CD4-positive, alpha-beta T cell treated with Interleukin-15 for 1 hour (primary cell): ENCODE data around the gene SPEM3.

ENCODE experiments used
- DNase-seq: peaks from one replicate; pipeline ENCODE4 v3.0.0-alpha.2; 2020

The SPEM3 gene

DNA sequence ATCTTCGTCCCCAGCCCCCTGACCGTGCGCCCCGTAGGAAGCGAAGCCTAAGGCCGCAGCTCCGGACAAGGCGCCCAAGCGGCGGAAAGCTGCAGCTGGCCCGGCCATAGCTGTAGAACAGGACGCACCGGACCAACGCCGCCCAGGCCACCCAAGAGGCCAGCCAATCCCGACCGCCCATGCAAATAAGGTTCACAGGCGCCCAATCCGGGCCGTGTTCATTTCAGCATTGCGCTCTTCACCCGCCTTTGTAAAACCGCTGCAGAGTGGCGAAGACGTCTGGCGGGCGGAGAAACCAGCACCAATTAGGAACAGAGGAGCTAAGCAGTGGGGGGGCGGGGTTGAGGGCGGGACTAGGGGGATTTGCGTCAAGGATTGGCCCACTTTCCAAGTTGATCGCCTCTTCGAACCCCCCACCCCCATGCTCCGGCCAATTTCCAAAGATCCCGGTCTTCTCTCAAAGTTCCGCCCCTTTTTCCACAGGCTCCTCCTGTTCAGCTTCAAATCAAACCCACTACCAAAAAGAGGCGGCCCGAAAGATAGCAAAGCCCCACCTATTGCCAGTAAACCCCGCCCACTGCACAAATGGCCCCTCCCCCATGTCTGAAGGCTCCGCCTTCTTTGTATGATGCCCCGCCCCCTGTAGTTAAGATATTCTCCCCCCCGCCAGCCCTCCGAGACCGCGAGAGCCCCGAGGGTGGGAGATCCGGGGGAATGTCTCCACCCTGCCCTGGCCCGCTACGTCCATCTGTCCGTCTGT lies 24.5 kb upstream of the SPEM3 start, which contains the start of gene TMEM256:
Gene TMEM256 (minus strand): TSS at position 121 of the 760 bp plus-strand sequence. CDS start 13 bp downstream, at position 108.
- DNase-seq = peak; percentile 97

DNA sequence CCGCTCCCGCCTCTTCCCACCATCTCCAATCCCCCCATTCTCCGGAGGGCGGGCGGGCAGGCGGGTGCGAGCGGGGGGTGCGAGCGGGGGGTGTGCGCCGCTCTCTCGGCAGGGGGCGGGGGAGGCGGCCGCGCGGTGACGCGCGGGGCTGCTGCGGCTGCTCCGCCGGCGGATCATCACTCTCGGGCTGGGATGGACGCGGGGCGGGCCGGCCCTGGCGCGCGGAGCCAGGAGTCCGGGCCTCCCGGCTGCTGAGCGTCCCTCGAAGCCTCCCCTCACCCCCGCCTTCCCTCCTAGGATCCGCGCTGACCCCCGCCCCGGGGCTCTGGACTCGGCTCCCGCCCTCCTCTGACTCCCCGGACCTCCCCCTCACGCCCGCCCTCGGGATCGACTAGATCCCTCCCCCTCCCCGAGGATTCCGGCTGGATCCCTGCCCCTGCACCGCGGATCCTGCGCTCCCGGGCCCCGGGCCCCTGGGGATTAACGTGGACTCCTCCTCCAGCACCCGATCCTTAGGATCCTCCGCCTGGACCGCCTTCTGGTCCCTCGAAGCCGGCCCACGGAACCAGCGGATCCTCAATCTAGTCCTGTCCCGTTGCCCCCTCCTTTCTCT lies 23.8 kb upstream of the SPEM3 start:
- peak; percentile 75 for DNase-seq

DNA sequence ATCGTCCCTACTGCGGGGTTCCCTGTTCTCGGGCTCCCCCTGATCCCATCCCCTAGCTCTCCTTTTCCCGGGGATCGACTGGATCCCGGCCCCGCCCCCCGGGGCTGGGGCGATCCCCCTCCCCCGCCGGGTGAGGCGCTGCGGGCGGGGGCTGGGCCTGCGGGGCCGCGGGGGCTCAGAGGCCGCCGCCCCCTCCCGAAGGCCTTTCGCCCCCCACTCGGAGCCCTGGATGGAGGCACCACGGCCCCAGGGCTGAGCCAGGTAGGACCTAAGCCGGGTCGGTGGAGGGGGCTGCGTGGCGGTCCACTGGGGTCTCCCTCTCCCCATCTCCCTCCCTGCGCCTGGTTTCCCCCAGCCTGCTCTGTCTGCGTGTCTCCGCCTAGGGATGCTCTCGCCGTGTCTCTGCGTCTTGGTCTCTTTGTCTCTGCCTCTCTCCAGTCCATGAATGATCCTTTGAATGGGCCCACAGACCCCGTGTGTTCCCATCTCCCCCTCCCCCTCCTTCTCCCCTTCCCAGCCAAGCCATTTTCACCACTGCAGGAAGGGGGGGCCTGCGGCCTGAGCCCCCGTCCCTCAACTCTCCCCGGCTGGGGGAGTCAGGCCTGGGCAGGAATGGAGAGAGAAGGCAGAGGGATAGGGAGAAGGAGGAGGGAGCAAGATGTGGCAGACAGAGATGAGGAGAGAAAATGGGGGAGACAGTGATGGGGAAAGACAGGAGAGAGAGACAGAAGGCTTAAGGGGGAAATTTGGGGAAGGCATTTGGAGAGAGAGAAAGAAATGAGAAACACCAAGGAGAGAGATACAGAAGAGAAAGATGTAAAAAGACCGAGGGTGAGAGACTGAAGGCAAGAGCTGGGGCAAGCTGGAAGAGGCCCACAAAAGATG lies 23.1 kb upstream of the SPEM3 start:
- no peak for DNase-seq

GRCh38 chr17:7406235-7406825 lies 22.3 kb upstream of the SPEM3 start:
- DNase-seq = no peak

- no peak for DNase-seq
Measured at GRCh38 chr17:7407082-7407481, 21.6 kb upstream of the SPEM3 start.

- DNase-seq = no peak
Measured at GRCh38 chr17:7407485-7408251, 21.0 kb upstream of the SPEM3 start, which contains the start of gene NLGN2. NLGN2 (plus strand) TSS chr17:7407845; CDS start chr17:7408256, 411 bp downstream.

GRCh38 chr17:7408252-7408727 lies 20.4 kb upstream of the SPEM3 start:
- peak; percentile 44 for DNase-seq

- no peak for DNase-seq
Measured at GRCh38 chr17:7408863-7409262, 19.8 kb upstream of the SPEM3 start.

DNA sequence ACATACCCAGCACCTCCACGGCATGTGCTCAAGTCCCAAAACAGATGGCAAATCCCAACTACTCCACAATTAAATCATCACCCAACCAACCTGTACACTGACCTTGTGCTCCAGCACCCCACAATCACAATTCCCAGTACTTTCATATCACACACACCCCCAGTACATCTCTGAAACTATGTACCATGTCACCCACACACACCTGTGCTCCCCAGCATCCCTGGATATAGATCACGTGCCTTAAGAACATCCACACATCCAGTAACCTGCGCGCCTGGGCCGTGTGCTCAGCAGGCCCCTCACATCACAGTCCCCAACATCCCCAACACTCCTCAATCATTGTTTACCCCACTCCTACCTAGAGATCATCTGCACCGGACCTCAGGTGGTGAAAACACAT lies 18.9 kb upstream of the SPEM3 start:
- DNase-seq = no peak

- no peak for DNase-seq
Measured at GRCh38 chr17:7410634-7411426, 17.8 kb upstream of the SPEM3 start.

- DNase-seq = no peak
Measured at GRCh38 chr17:7411427-7411750, 17.3 kb upstream of the SPEM3 start.

DNA sequence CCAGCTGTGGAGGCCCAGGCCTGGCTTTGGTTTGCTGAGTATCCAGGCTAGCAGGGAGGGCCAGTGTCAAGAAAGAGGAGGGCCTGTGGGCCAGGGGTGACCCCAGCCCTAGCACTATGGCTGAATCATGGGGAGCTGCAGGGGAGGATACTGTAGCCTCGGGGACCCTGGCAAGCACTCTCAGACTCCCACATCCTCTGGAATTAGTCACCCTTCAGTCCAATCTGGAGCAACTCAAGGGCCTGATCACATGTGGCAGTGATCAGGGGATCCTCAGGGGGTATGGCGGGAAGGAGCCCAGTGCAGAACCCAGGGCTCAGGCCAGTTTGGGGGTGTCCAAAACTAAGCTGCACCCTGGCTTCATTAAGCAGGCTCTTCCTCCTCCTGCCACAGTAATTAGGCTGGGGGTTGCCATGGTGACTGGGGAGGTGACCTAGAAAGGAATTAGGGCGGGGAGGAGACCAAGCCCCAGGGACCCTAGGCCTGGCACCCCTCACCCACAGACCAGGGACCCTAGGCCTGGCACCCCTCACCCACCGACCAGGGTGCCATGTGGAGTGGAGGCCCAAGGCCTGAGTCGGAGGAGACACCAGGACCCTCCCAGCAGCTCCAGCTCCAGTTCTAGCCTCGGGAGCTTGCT lies 15.2 kb upstream of the SPEM3 start:
- DNase-seq = no peak

- no peak for DNase-seq
Measured at GRCh38 chr17:7414837-7415236, 13.8 kb upstream of the SPEM3 start.

DNA sequence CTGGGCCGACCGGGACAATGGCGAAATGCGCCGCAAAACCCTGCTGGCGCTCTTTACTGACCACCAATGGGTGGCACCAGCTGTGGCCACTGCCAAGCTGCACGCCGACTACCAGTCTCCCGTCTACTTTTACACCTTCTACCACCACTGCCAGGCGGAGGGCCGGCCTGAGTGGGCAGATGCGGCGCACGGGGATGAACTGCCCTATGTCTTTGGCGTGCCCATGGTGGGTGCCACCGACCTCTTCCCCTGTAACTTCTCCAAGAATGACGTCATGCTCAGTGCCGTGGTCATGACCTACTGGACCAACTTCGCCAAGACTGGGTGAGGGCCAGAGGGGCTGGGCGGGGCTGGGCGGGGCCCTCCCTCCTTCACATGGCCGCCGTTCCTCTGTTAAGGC lies 12.9 kb upstream of the SPEM3 start:
- no peak for DNase-seq

DNA sequence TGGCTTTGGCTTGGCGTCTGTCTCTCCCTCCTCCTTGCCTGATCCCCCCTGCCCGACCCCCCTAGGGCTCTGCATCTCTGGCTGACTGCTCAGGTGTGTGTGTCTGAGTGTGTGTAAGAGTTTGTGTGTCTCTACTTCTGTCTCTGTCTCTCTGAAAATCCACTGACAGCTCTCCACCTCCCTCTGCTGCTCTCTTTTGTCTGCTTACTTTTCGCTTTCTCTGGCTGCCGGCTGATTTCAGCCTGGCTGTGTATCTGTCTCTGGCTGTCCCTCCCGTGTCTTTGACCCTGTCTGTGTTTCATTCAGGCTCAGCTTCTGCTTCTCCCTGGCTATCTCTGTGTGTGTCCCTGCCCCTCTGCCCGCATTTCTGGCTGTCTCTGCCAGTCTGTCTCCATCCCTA lies 12.3 kb upstream of the SPEM3 start:
- DNase-seq = no peak

DNA sequence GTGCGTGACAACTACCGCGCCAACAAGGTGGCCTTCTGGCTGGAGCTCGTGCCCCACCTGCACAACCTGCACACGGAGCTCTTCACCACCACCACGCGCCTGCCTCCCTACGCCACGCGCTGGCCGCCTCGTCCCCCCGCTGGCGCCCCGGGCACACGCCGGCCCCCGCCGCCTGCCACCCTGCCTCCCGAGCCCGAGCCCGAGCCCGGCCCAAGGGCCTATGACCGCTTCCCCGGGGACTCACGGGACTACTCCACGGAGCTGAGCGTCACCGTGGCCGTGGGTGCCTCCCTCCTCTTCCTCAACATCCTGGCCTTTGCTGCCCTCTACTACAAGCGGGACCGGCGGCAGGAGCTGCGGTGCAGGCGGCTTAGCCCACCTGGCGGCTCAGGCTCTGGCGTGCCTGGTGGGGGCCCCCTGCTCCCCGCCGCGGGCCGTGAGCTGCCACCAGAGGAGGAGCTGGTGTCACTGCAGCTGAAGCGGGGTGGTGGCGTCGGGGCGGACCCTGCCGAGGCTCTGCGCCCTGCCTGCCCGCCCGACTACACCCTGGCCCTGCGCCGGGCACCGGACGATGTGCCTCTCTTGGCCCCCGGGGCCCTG lies 11.5 kb upstream of the SPEM3 start:
- no peak for DNase-seq

GRCh38 chr17:7418472-7419152 lies 10.0 kb upstream of the SPEM3 start:
- no peak for DNase-seq

DNA sequence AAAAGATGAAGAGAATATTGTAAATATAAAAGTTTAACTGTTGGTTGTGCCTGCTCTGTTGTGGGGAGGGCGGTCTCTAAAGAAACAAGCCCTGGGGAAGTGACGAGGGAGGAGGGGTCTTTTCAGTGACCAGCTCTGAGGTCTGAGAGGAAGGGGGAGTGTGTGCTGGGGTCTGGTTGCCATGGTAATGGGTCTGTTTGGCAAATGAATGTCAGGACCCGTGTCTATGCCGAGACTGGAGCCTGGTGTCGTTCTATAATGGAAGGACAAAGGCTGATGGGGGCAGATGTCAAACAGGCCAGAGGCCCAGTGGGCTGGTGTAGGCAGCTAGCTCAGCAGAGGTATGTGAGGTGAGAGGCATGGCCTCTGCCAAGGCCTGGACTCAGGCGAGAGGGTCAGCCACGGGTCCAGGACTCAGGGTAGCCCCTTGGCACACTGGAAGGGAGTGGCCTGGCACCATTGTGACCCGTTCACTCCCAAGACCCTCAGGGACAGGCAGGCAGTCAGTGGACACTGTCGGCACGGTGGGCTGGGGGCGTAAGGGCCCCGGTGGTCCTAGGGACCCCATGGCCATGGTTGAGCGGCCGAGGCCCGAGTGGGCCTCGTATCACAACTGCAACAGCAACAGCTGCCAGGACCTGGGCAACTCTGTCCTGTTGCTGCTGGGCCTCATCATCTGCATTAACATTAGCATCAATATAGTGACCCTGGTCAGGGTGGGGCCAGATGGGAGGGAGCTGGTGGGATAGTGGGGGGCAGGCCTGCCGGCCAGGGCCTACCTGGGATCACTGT lies 8.6 kb upstream of the SPEM3 start, which contains the start of gene SPEM1:
Gene SPEM1 (plus strand): TSS at position 506 of the 792 bp plus-strand sequence. CDS start 61 bp downstream, at position 567.
- DNase-seq = no peak

- DNase-seq = no peak
Measured at GRCh38 chr17:7421186-7421585, 7.5 kb upstream of the SPEM3 start.
